CD14-positive monocyte (primary cell): ENCODE data around the gene GPC6. TPM values are rescaled to one million over a fixed set of nuclear protein-coding genes. Genes with fewer than 3 reads are reported as not detected.
A peak's percentile ranks its signal among the peaks of the same experiment; 100 is the strongest.

Experiments used
- DNase-seq, 3 donors: peaks; one replicate each; pipeline ENCODE4 v3.0.0-alpha.2; 2011 to 2022
- H2AFZ ChIP-seq: 2 replicates; pipeline ENCODE4 v1.6.0; 2012; ENCODE audit warnings: mild to moderate bottlenecking, low read depth, low read length, inconsistent platforms; ENCODE audit not compliant: insufficient read depth, poor library complexity, severe bottlenecking
- H3K27ac ChIP-seq, 2 donors: 1 replicate in 1 of 2; 2 replicates in 1 of 2; pipeline ENCODE4 v1.5.1; 2012 to 2013; ENCODE audit warnings: low read length in 2 of 2, control low read depth in 1 of 2, inconsistent platforms in 1 of 2, low read depth in 1 of 2, mild to moderate bottlenecking in 1 of 2
- H3K27me3 ChIP-seq, 2 donors: one replicate each; pipeline versions ENCODE4 v1.6.0 to v1.6.1; 2011 to 2013; ENCODE audit warnings: low read length in 2 of 2; ENCODE audit not compliant: control insufficient read depth in 2 of 2, insufficient read depth in 2 of 2
- H3K36me3 ChIP-seq, 2 donors: replicated peaks in 1 of 2; 1 replicate in 1 of 2; 2 replicates in 1 of 2; pipeline versions ENCODE4 v1.5.1 to v1.6.1; 2012 to 2013; ENCODE audit warnings: low read length in 2 of 2, control low read depth in 1 of 2, inconsistent platforms in 1 of 2, mild to moderate bottlenecking in 1 of 2; ENCODE audit not compliant: insufficient read depth in 2 of 2, control insufficient read depth in 1 of 2
- H3K4me1 ChIP-seq, 2 donors: 1 replicate in 1 of 2; 2 replicates in 1 of 2; pipeline versions ENCODE4 v1.5.1 to v1.6.1; 2012 to 2013; ENCODE audit warnings: low read length in 2 of 2, control low read depth in 1 of 2, inconsistent platforms in 1 of 2, mild to moderate bottlenecking in 1 of 2, moderate library complexity in 1 of 2; ENCODE audit not compliant: insufficient read depth in 2 of 2, control insufficient read depth in 1 of 2
- H3K4me2 ChIP-seq: replicated peaks from 2 replicates; pipeline ENCODE3; 2012; ENCODE audit warnings: low read length, moderate library complexity, mild to moderate bottlenecking; ENCODE audit not compliant: poor library complexity, severe bottlenecking; ENCODE audit errors: extremely low read depth
- H3K4me3 ChIP-seq, 3 experiments: fragments of 200-600 bp in 1 of 3; sonication (generic) in 1 of 3; replicated peaks in 1 of 3; 1 replicate in 2 of 3; 2 replicates in 1 of 3; pipeline ENCODE4 v1.5.1; 2011 to 2013; ENCODE audit warnings: low read length in 3 of 3, mild to moderate bottlenecking in 3 of 3, control low read depth in 2 of 3, low read depth in 2 of 3, inconsistent platforms in 1 of 3, moderate library complexity in 1 of 3
- H3K79me2 ChIP-seq: 2 replicates; pipeline ENCODE4 v1.6.0; 2012; ENCODE audit warnings: mild to moderate bottlenecking, control low read depth, inconsistent platforms, low read length, moderate library complexity; ENCODE audit not compliant: insufficient read depth
- H3K9ac ChIP-seq: 2 replicates; pipeline ENCODE4 v1.6.0; 2017; ENCODE audit warnings: low read length, mild to moderate bottlenecking; ENCODE audit not compliant: insufficient read depth, poor library complexity, severe bottlenecking
- H3K9me3 ChIP-seq, 2 donors: replicated peaks in 1 of 2; 1 replicate in 1 of 2; 2 replicates in 1 of 2; pipeline versions ENCODE4 v1.5.1 to v1.6.1; 2012 to 2013; ENCODE audit warnings: low read length in 2 of 2, control low read depth in 1 of 2; ENCODE audit not compliant: control insufficient read depth in 1 of 2, insufficient read depth in 1 of 2
- H4K20me1 ChIP-seq: 2 replicates; pipeline ENCODE4 v1.6.0; 2012; ENCODE audit warnings: mild to moderate bottlenecking, low read length, control low read depth, moderate library complexity; ENCODE audit not compliant: insufficient read depth
- H3K27ac Mint-ChIP-seq, 7 donors: one replicate each; pipeline ENCODE4 v1.8.0; 2020; ENCODE audit warnings: mild to moderate bottlenecking in 7 of 7, mixed read lengths in 7 of 7, moderate library complexity in 6 of 7, inconsistent platforms in 2 of 7
- H3K27me3 Mint-ChIP-seq, 3 donors: one replicate each; pipeline ENCODE4 v1.8.0; 2021 to 2022; ENCODE audit warnings: low read depth in 3 of 3, mild to moderate bottlenecking in 3 of 3, mixed read lengths in 3 of 3, moderate library complexity in 3 of 3, inconsistent platforms in 1 of 3
- H3K36me3 Mint-ChIP-seq, 2 donors: one replicate each; pipeline ENCODE4 v1.8.0; 2020; ENCODE audit warnings: mixed read lengths in 2 of 2, inconsistent platforms in 1 of 2, mild to moderate bottlenecking in 1 of 2
- H3K4me1 Mint-ChIP-seq: one replicate; pipeline ENCODE4 v1.8.0; 2020; ENCODE audit warnings: mild to moderate bottlenecking, mixed read lengths
- H3K4me3 Mint-ChIP-seq, 2 donors: one replicate each; pipeline ENCODE4 v1.8.0; 2020; ENCODE audit warnings: mild to moderate bottlenecking in 2 of 2, mixed read lengths in 2 of 2, moderate library complexity in 1 of 2
- H3K9me3 Mint-ChIP-seq, 7 donors: one replicate each; pipeline ENCODE4 v1.8.0; 2020 to 2022; ENCODE audit warnings: mixed read lengths in 7 of 7, mild to moderate bottlenecking in 6 of 7, moderate library complexity in 6 of 7, inconsistent platforms in 2 of 7
- WGBS: methylation state at CpG from one replicate; pipeline ENCODE4 v1.1.5; 2013; ENCODE audit warnings: missing lambda C conversion rate; ENCODE audit not compliant: insufficient coverage; 5-methylcytosine and 5-hydroxymethylcytosine counted together
- intact Hi-C, 2 donors: fragments of 100-400 bp; cut with micrococcal nuclease; formaldehyde crosslinking; loops; one replicate each; pipeline versions ENCODE4 v1.15.0 to v1.15.1; 2023
- polyA plus RNA-seq, 3 donors: library from polyadenylated mRNA; depleted of rRNA in 1 of 3; unstranded in 2 of 3; stranded (reverse) in 1 of 3; fragments of 300-500 nt in 2 of 3; fragments of >200 nt in 1 of 3; fragmentation: Illumina TruSeq in 2 of 3; gene quantifications; 1 replicate in 2 of 3; 2 replicates in 1 of 3; pipeline ENCODE4 v1.2.3, GENCODE V29; 2012 to 2021
- TF ChIP-seq, protein P1 (sequence below): fragments of 200-600 bp; IDR thresholded peaks from one replicate; pipeline ENCODE4 v1.8.0; 2022; ENCODE audit warnings: antibody characterized with exemption, mild to moderate bottlenecking

The GPC6 gene
- polyA plus RNA-seq, 3 donors: not detected

DNA sequence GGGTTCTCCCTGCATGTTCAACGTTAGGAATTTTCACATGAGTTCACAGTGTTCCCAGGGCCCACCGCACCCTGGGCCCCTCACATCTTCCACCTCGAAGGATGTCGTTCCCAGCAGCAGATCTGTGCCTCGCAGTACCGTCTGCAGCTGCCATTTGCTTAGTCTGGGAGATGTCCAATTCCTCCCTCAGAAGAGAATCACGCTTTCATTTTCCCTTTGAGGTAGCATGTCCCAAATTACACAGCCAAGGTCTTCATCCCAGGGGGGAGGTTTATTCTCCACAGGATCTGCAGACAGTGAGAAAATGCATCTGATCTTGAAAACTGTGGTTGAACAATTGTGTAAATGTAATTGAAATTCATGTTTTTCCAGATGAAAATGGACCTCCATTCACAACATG is 1102.7 kb downstream of the GPC6 start:
- Histone ChIP-seq H2AFZ (no peak overlapping the region), H3K79me2 (no peaks in the 10 kb centered on the region), H3K4me2 (peak overlapping the region; percentile 19), H3K27me3 (no peaks in the 10 kb centered on the region), H3K4me3 (no peak overlapping the region), H4K20me1 (no peaks in the 10 kb centered on the region), H3K27ac (peak overlapping the region in 1 of 2 donors; percentile 7), H3K9ac (no peak overlapping the region), H3K4me1 (peaks cover 0 to 23% of the 10 kb centered on the region in 2 donors), H3K36me3 (no peaks in the 10 kb centered on the region), H3K9me3 (no peaks in the 10 kb centered on the region)
- H3K36me3 Mint-ChIP-seq: no peaks in the 10 kb centered on the region
- TF ChIP-seq, protein P1, sequence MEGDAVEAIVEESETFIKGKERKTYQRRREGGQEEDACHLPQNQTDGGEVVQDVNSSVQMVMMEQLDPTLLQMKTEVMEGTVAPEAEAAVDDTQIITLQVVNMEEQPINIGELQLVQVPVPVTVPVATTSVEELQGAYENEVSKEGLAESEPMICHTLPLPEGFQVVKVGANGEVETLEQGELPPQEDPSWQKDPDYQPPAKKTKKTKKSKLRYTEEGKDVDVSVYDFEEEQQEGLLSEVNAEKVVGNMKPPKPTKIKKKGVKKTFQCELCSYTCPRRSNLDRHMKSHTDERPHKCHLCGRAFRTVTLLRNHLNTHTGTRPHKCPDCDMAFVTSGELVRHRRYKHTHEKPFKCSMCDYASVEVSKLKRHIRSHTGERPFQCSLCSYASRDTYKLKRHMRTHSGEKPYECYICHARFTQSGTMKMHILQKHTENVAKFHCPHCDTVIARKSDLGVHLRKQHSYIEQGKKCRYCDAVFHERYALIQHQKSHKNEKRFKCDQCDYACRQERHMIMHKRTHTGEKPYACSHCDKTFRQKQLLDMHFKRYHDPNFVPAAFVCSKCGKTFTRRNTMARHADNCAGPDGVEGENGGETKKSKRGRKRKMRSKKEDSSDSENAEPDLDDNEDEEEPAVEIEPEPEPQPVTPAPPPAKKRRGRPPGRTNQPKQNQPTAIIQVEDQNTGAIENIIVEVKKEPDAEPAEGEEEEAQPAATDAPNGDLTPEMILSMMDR: no peak
- intact Hi-C loops: no loop called here
- no peak for DNase-seq
- 81% methylated on average over 6 of the region's 7 CpGs for WGBS
- H3K9me3 Mint-ChIP-seq: peaks cover 0 to 1% (median 0%) of the 10 kb centered on the region in 7 donors
- peaks cover 2% of the 10 kb centered on the region for H3K4me1 Mint-ChIP-seq
- no peak overlapping the region for H3K4me3 Mint-ChIP-seq
- H3K27ac Mint-ChIP-seq: no peak overlapping the region
- H3K27me3 Mint-ChIP-seq: peaks cover 0 to 1% (median 1%) of the 10 kb centered on the region in 3 donors

DNA sequence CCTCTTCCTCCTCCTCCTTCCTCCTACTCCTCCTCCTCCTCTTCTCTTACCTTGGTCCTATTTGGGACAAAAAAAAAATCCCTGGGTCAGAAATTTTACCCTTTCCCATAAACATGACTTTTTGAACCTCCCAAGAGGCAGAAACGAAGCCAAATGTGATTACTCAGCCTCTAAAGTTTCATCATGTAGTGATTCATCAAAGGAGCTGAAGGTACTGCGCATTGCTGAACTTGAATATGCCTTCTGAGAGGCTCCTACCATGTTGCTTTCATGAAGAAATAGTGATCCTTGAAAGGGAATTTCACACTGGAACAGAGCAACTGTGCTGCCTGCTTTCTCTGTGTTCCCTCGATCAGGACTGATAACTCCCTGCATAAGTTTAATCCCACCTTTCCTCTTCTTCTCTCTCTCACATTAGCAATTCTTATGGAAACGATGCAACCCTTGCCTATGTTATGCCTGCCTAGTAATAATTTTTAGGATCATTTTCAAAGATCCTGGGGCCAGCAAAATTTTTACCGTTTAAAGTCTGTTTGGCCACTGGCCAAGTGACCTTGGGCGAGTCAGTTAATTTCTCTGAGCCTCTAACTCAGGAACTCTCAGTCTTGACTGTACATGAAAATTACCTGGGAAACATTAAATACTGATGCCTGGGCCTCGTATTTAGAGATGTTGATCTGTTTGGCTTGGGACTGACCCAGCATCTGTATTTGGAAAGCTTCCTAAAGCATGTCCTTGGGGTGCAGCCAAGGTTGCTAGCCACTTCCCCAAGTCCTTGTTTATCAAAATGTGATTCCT is 1103.3 kb downstream of the GPC6 start:
- Histone ChIP-seq H3K4me3 (no peak overlapping the region), H3K9me3 (no peaks in the 10 kb centered on the region), H3K4me2 (peak overlapping the region; percentile 19), H3K27ac (peak overlapping the region in 1 of 2 donors; percentile 7), H3K79me2 (no peaks in the 10 kb centered on the region), H3K27me3 (no peaks in the 10 kb centered on the region), H3K4me1 (peaks cover 0 to 22% of the 10 kb centered on the region in 2 donors), H2AFZ (no peak overlapping the region), H3K9ac (no peak overlapping the region), H4K20me1 (no peaks in the 10 kb centered on the region), H3K36me3 (no peaks in the 10 kb centered on the region)
- Mint-ChIP-seq H3K4me3 (no peak overlapping the region), H3K9me3 (peaks cover 0 to 1% (median 0%) of the 10 kb centered on the region in 7 donors), H3K27me3 (peaks cover 0 to 1% (median under 1%) of the 10 kb centered on the region in 3 donors), H3K27ac (no peak overlapping the region), H3K4me1 (peaks cover 2% of the 10 kb centered on the region), H3K36me3 (no peaks in the 10 kb centered on the region)
- TF ChIP-seq, protein P1: no peak
- intact Hi-C loops: no loop called here
- 70% methylated on average over 5 of the region's 7 CpGs for WGBS
- DNase-seq: peak in 2 of 3 donors; percentile 34 to 44
